Lung microvascular endothelial cell (primary cell): ENCODE data around the gene LCA5L. TPM values are rescaled to one million over a fixed set of nuclear protein-coding genes. Genes with fewer than 3 reads are reported as not detected.

Experiments
- DNase-seq, 2 donors: peaks; one replicate each; pipeline versions ENCODE4 v3.0.0 to v3.0.0-alpha.2; 2010; ENCODE audit warnings: low read depth in 2 of 2
- total RNA-seq: library from RNA; depleted of rRNA; stranded (reverse); fragments of >200 nt; gene quantifications from 2 replicates; pipeline ENCODE4 v1.2.1, GENCODE V29; 2014

LCA5L gene
- total RNA-seq: 0.22 and 0.40 TPM in 2 replicates

GRCh38 chr21:39445321-39446269 is at the start of gene LCA5L:
Gene LCA5L, minus strand, starts transcription at chr21:39445778. Its CDS starts 17,285 bp downstream, at chr21:39428493.
- peak; percentile 89 to 90 for DNase-seq

DNA sequence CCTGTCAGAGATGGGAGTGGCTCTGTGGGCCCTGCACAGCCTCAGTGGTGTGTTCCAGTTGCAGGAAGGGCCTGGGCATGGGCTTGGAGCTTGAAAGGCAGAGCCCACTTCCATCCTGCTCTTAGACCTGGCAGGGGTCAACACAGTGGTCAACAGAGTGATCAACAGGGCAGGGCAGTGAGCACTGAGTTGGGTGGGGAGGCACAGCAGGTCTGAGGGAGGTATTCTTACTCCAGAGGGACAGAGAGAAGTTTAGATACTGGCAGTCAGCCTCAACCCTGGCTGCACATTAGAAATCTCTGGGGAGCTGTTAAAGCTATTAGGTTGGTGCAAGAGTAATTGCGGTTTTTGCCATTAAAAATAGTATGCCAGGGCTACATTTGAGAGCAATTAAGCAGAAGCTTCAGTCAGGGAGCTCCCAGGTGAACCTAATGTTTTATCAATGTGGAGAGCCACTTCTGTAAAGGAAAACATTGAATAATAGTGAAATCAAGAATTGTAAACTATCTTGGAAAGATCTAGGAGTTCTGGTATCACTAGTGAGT is 43.9 kb upstream of the LCA5L start:
- no peak for DNase-seq

- DNase-seq: no peak
Measured at GRCh38 chr21:39484711-39485276, 39.2 kb upstream of the LCA5L start.

- DNase-seq: peak in 1 of 2 donors; percentile 4
Measured at GRCh38 chr21:39483917-39484316, 38.3 kb upstream of the LCA5L start.

GRCh38 chr21:39481886-39482285 is 36.3 kb upstream of the LCA5L start:
- DNase-seq: no peak

GRCh38 chr21:39480271-39480670 is 34.7 kb upstream of the LCA5L start:
- DNase-seq: no peak

GRCh38 chr21:39479814-39480182 is 34.2 kb upstream of the LCA5L start:
- DNase-seq: no peak

- DNase-seq: no peak
Measured at GRCh38 chr21:39479164-39479813, 33.7 kb upstream of the LCA5L start.

DNA sequence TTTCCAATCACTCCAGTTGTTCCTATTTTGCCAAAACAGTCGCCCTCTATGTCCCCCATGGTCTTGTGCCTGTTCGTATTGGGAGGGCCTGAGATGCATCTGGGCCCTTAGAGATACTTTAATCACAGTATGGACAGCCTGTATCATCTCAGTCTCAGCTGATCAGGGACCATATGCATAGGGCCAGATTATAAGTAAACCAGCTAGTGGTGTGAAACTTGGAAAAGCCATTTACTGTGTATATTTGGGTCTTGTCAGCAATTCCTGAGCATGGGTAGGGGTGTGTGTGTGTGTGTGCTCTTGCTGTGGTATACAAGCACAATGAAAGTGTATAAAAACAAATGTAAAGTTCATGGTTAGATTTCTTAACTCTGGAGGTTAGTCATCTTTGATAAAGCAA is 29.0 kb upstream of the LCA5L start:
- no peak for DNase-seq

GRCh38 chr21:39472786-39473185 is 27.2 kb upstream of the LCA5L start:
- no peak for DNase-seq

GRCh38 chr21:39471598-39471997 is 26.0 kb upstream of the LCA5L start:
- no peak for DNase-seq

- DNase-seq: no peak
Measured at GRCh38 chr21:39468559-39468958, 23.0 kb upstream of the LCA5L start.

- DNase-seq: no peak
Measured at GRCh38 chr21:39467746-39468145, 22.2 kb upstream of the LCA5L start.

DNA sequence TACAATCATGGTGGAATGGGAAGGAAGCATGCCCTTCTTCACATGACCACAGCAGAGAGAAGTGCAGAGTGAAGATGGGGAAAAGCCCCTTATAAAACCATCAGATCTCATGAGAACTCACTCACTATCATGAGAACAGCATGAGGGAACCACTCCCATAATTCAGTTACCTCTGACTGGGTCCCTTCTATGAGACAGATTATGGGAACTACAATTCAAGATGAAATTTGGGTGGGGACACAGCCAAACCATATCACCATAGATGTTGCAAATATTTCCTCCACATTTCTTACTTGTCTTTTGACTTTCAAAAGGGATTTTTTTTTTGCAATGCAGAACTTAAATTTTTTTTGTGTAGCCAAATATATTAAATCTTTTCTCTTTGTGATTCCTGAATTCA is 21.0 kb upstream of the LCA5L start:
- no peak for DNase-seq

DNA sequence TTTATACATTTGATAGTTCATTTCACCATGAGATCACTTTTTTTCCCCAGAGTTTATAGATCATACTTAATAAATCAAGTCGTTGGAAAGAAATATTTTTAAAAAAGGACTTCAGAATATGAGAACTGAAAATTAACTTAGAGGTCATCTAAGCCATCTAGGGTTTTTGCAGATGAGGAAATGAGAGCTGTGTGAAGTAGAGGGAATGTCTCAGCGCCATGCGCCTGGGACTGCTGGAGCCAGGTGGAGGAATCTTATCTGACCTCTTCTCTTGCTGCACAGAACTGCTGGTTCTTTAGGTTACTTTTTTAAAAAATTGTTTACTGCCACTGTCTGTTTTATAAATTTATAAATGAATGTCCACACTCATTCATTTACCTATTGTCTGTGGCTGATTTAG is 17.7 kb upstream of the LCA5L start:
- no peak for DNase-seq

DNA sequence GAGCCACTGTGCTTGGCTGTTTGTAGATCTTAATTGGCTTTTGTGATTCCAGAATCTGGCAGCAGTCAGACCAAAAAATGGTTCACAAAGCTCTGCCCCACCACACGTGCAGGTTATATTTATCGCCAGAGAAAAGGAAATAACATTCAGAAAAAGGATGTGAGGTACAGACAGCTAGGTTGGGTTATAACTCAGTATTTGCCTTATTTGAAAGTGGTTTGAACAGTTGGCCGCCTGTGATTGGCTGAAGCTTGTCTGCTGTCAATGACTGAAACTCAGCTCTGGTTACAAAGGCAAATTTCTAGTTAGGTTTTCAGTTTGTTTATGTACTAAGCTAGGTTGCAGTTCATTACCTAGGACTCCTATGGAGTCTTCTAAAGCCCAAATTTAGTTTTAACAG is 15.8 kb upstream of the LCA5L start:
- peak in 1 of 2 donors; percentile 5 for DNase-seq

GRCh38 chr21:39456665-39457064 is 11.1 kb upstream of the LCA5L start:
- no peak for DNase-seq

GRCh38 chr21:39454949-39455668 is 9.5 kb upstream of the LCA5L start:
- no peak for DNase-seq

- no peak for DNase-seq
Measured at GRCh38 chr21:39453571-39454179, 8.1 kb upstream of the LCA5L start.

DNA sequence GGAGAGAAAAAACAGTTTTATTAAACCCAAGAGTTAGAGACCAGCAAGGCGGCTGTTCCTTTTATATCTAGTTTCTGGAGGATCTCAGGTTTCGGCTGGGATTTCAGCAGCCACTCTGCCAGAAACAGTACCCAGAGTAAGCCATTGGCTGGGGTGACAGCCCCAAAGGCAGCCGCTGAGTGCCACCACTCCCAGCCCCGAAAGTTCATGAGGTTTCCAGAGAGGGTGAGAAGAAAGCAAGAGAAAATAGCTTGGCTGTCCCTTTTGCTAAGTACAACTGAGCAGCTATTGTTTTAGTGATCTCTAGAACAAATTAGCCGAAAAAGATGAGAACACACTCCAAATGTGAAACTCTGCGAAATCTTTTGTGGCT is 7.4 kb upstream of the LCA5L start:
- DNase-seq: no peak
